Natural killer cell (primary cell): ENCODE results near the gene PLP1. TPM values are rescaled to one million over a fixed set of nuclear protein-coding genes. Genes with fewer than 3 reads are reported as not detected.
"Not testable (repeated sequence)": the region's sequence is repeated elsewhere in the genome, so short reads cannot be mapped to it uniquely, and the experiment has no call there.

Experiments
- ATAC-seq, 3 donors: fragments of 150-1000 bp in 2 of 3; fragments of 200-7000 bp in 1 of 3; cut with Tn5 transposase; 1 replicate in 1 of 3; 2 replicates in 2 of 3; pipeline ENCODE4 v1.10.0; 2021; ENCODE audit warnings: mild to moderate bottlenecking in 2 of 3, moderate library complexity in 2 of 3
- DNase-seq, 2 donors: peaks; one replicate each; pipeline versions ENCODE4 v3.0.0 to v3.0.0-alpha.2; 2013 to 2021; ENCODE audit warnings: mixed read lengths in 1 of 2
- H3K27ac ChIP-seq: one replicate; pipeline ENCODE4 v1.5.1; 2013; ENCODE audit warnings: mild to moderate bottlenecking, low read length
- H3K27me3 ChIP-seq: one replicate; pipeline ENCODE4 v1.6.1; 2013; ENCODE audit warnings: low read length; ENCODE audit not compliant: control insufficient read depth, insufficient read depth
- H3K36me3 ChIP-seq: one replicate; pipeline ENCODE4 v1.6.1; 2013; ENCODE audit warnings: low read length; ENCODE audit not compliant: control insufficient read depth, insufficient read depth
- H3K4me1 ChIP-seq: one replicate; pipeline ENCODE4 v1.6.1; 2013; ENCODE audit warnings: low read length; ENCODE audit not compliant: control insufficient read depth, insufficient read depth
- H3K4me3 ChIP-seq: one replicate; pipeline ENCODE4 v1.5.1; 2013; ENCODE audit warnings: low read length
- H3K9me3 ChIP-seq: one replicate; pipeline ENCODE4 v1.6.1; 2013; ENCODE audit warnings: low read length; ENCODE audit not compliant: control insufficient read depth, insufficient read depth
- H3K27ac Mint-ChIP-seq, 2 donors: one replicate each; pipeline ENCODE4 v1.8.0; 2022; ENCODE audit warnings: mild to moderate bottlenecking in 2 of 2, mixed read lengths in 2 of 2, moderate library complexity in 1 of 2
- H3K27me3 Mint-ChIP-seq, 2 donors: one replicate each; pipeline ENCODE4 v1.8.0; 2022; ENCODE audit warnings: low read depth in 2 of 2, mixed read lengths in 2 of 2
- H3K36me3 Mint-ChIP-seq: one replicate; pipeline ENCODE4 v1.8.0; 2022; ENCODE audit warnings: mixed read lengths
- H3K4me1 Mint-ChIP-seq, 2 donors: one replicate each; pipeline ENCODE4 v1.8.0; 2022; ENCODE audit warnings: mixed read lengths in 2 of 2
- H3K4me3 Mint-ChIP-seq: one replicate; pipeline ENCODE4 v1.8.0; 2022; ENCODE audit warnings: mild to moderate bottlenecking, moderate library complexity, mixed read lengths
- H3K9me3 Mint-ChIP-seq, 2 donors: one replicate each; pipeline ENCODE4 v1.8.0; 2022; ENCODE audit warnings: mixed read lengths in 2 of 2
- CTCF ChIP-seq: fragments of 200-600 bp; IDR thresholded peaks from one replicate; pipeline ENCODE4 v1.8.0; 2022; ENCODE audit warnings: antibody characterized with exemption
- WGBS: methylation state at CpG from one replicate; pipeline ENCODE4 v1.1.7; 2013; ENCODE audit warnings: missing lambda C conversion rate; ENCODE audit not compliant: insufficient coverage; 5-methylcytosine and 5-hydroxymethylcytosine counted together
- intact Hi-C: fragments of 100-400 bp; cut with micrococcal nuclease; formaldehyde crosslinking; loops from one replicate; pipeline ENCODE4 v1.14.2; 2022
- total RNA-seq, 4 donors: library from RNA; stranded (reverse); fragments of 120-200 nt in 1 of 4; gene quantifications; one replicate each; pipeline versions ENCODE4 v1.2.3 to v1.2.4, GENCODE V29; 2013 to 2022

PLP1 gene
- total RNA-seq, 3 donors from 2014 or later (not counting 1 experiment from before 2014, with no cell fraction given): not detected

GRCh38 chrX:103806862-103807474 is 30.3 kb downstream of the PLP1 start:
- Histone ChIP-seq H3K27me3 (no peaks in the 10 kb centered on the region), H3K9me3 (no peaks in the 10 kb centered on the region), H3K36me3 (no peaks in the 10 kb centered on the region), H3K27ac (no peak overlapping the region), H3K4me1 (no peaks in the 10 kb centered on the region), H3K4me3 (no peak overlapping the region)
- H3K4me1 Mint-ChIP-seq: no peaks in the 10 kb centered on the region
- no peak overlapping the region for H3K4me3 Mint-ChIP-seq
- ATAC-seq: no peak
- TF ChIP-seq CTCF: no peak
- no peaks in the 10 kb centered on the region for H3K9me3 Mint-ChIP-seq
- H3K27me3 Mint-ChIP-seq: peaks cover 0 to 35% of the 10 kb centered on the region in 2 donors
- no peaks in the 10 kb centered on the region for H3K36me3 Mint-ChIP-seq
- 90% methylated on average over 3 of the region's 4 CpGs for WGBS
- H3K27ac Mint-ChIP-seq: no peak overlapping the region
- intact Hi-C loops: no loop called here
- no peak for DNase-seq

DNA sequence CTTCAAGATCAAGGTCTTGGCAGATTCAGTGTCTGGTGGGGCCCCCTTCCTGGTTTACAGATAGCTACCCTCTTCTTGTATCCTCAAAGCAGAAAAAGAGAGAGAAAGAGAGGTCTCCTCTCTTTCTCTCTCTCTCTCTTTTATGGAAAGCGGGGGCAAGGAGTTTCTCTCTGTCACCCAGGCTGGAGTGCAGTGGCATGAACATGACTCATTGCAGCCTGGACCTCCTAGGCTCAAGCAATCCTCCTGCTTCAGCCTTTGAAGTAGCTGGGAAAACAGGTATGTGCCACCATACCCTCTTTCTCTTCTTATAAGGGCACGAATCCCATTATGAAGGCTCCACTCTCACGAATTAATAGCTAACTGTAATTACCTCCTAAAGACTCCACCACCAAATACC is 35.2 kb downstream of the PLP1 start:
- Mint-ChIP-seq H3K4me1 (no peaks in the 10 kb centered on the region), H3K27me3 (peaks cover 4 to 29% of the 10 kb centered on the region in 2 donors), H3K36me3 (no peaks in the 10 kb centered on the region), H3K4me3 (no peak overlapping the region), H3K9me3 (no peaks in the 10 kb centered on the region), H3K27ac (no peak overlapping the region)
- Histone ChIP-seq H3K36me3 (no peaks in the 10 kb centered on the region), H3K4me1 (no peaks in the 10 kb centered on the region), H3K4me3 (no peak overlapping the region), H3K9me3 (no peaks in the 10 kb centered on the region), H3K27me3 (no peaks in the 10 kb centered on the region), H3K27ac (no peak overlapping the region)
- WGBS: 100% methylated on average over 1 of the region's 3 CpGs
- DNase-seq (no peak), ATAC-seq (no peak)
- no peak for TF ChIP-seq CTCF
- intact Hi-C loops: no loop called here

GRCh38 chrX:103817101-103817500 is 40.5 kb downstream of the PLP1 start:
- not testable (repeated sequence) for H3K4me1 Mint-ChIP-seq, H3K36me3 Mint-ChIP-seq, H3K36me3 ChIP-seq, H3K27ac ChIP-seq, H3K27ac Mint-ChIP-seq, ATAC-seq, H3K4me1 ChIP-seq, H3K27me3 ChIP-seq, DNase-seq, H3K9me3 ChIP-seq, H3K4me3 Mint-ChIP-seq, H3K4me3 ChIP-seq, H3K9me3 Mint-ChIP-seq
- 49% methylated on average over 4 of the region's 5 CpGs for WGBS
- H3K27me3 Mint-ChIP-seq: peaks cover 4 to 19% of the 10 kb centered on the region in 2 donors
- intact Hi-C loops: loop anchor here (1.0 kb wide), 2 partner anchors 128 to 284 kb away; no protein-coding TSS in a partner anchor

- DNase-seq (peak in 1 of 2 donors; percentile 74), ATAC-seq (peak in 2 of 3 donors; percentile 64 to 79)
- H3K4me1 ChIP-seq: no peaks in the 10 kb centered on the region
- Mint-ChIP-seq H3K27me3 (peaks cover 4 to 19% of the 10 kb centered on the region in 2 donors), H3K9me3 (no peaks in the 10 kb centered on the region), H3K36me3 (no peaks in the 10 kb centered on the region), H3K4me3 (no peak overlapping the region), H3K4me1 (no peaks in the 10 kb centered on the region), H3K27ac (no peak overlapping the region)
- no peaks in the 10 kb centered on the region for H3K36me3 ChIP-seq
- WGBS: no CpG with 5 or more reads among the region's 5 CpGs
- H3K27me3 ChIP-seq: no peaks in the 10 kb centered on the region
- no peak overlapping the region for H3K27ac ChIP-seq
- no peak overlapping the region for H3K4me3 ChIP-seq
- H3K9me3 ChIP-seq: no peaks in the 10 kb centered on the region
- intact Hi-C loops: loop anchor here (1.0 kb wide), 2 partner anchors 128 to 284 kb away; no protein-coding TSS in a partner anchor
- TF ChIP-seq CTCF: peak; percentile 71
Observed at GRCh38 chrX:103817502-103817901, 40.9 kb downstream of the PLP1 start.
